IMR-90 (cell line): ENCODE results near the gene DHX29. TPM values are rescaled to one million over a fixed set of nuclear protein-coding genes. Genes with fewer than 3 reads are reported as not detected.

Source experiments
- ATAC-seq: fragments of 200-7000 bp; cut with Tn5 transposase; 2 replicates; pipeline ENCODE4 v1.9.1; 2020; ENCODE audit warnings: low read depth, mild to moderate bottlenecking, moderate library complexity
- BruUV-seq: library from RNA; stranded (reverse); fragments of 400-500 nt; replicated peaks from 2 replicates; lab custom pipeline; 2021; lab: Mats Ljungman, UMichigan
- CTCF ChIA-PET: fragments of 300-600 bp; formaldehyde crosslinking; extraction: SDS; loops from one replicate; lab custom pipeline; 2021; ENCODE audit warnings: antibody characterized with exemption; lab: Yijun Ruan, JAX
- POLR2A ChIA-PET: fragments of 300-600 bp; sonication (Branson Sonifier 250); formaldehyde crosslinking; loops from one replicate; lab custom pipeline; 2022; ENCODE audit warnings: antibody characterized with exemption; ENCODE audit not compliant: unreplicated experiment; lab: Charles Lee
- DNase-seq: peaks from one replicate; pipeline ENCODE4 v3.0.0; 2013
- H2AFZ ChIP-seq: replicated peaks from 2 replicates; pipeline ENCODE3; 2013; ENCODE audit warnings: low read length, mild to moderate bottlenecking; ENCODE audit not compliant: poor library complexity
- H2AK5ac ChIP-seq: 2 replicates; pipeline ENCODE4 v1.6.1; 2013; ENCODE audit warnings: low read depth, low read length, inconsistent platforms
- H2AK9ac ChIP-seq: replicated peaks from 2 replicates; pipeline ENCODE3; 2013; ENCODE audit warnings: mild to moderate bottlenecking, low read depth, low read length, moderate library complexity; ENCODE audit not compliant: poor library complexity
- H2BK120ac ChIP-seq: 2 replicates; pipeline ENCODE4 v1.6.1; 2013; ENCODE audit warnings: low read depth, low read length, inconsistent platforms
- H2BK15ac ChIP-seq: 3 replicates; pipeline ENCODE4 v1.6.1; 2013; ENCODE audit warnings: low read depth, low read length, inconsistent platforms
- H2BK20ac ChIP-seq: 2 replicates; pipeline ENCODE4 v1.6.1; 2013; ENCODE audit warnings: low read depth, mild to moderate bottlenecking, inconsistent platforms, low read length, moderate library complexity
- H2BK5ac ChIP-seq: 2 replicates; pipeline ENCODE4 v1.6.1; 2013; ENCODE audit warnings: mild to moderate bottlenecking, low read depth, low read length, inconsistent platforms; ENCODE audit not compliant: poor library complexity, severe bottlenecking
- H3K14ac ChIP-seq: replicated peaks from 2 replicates; pipeline ENCODE4 v1.6.1; 2013; ENCODE audit warnings: low read depth, low read length, inconsistent platforms
- H3K18ac ChIP-seq: 2 replicates; pipeline ENCODE4 v1.6.1; 2013; ENCODE audit warnings: low read depth, low read length, control low read depth
- H3K23ac ChIP-seq: 2 replicates; pipeline ENCODE4 v1.6.1; 2013; ENCODE audit warnings: low read depth, low read length, inconsistent platforms
- H3K27ac ChIP-seq: 2 replicates; pipeline ENCODE4 v1.5.1; 2013; ENCODE audit warnings: mild to moderate bottlenecking, control low read depth, low read length; ENCODE audit not compliant: insufficient read depth
- H3K27me3 ChIP-seq: 2 replicates; pipeline ENCODE4 v1.6.1; 2013; ENCODE audit warnings: low read length; ENCODE audit not compliant: control insufficient read depth, insufficient read depth
- H3K36me3 ChIP-seq: 2 replicates; pipeline ENCODE4 v1.6.1; 2013; ENCODE audit warnings: low read length, mixed read lengths; ENCODE audit not compliant: control insufficient read depth, insufficient read depth
- H3K4ac ChIP-seq: 2 replicates; pipeline ENCODE4 v1.6.1; 2013; ENCODE audit warnings: low read depth, low read length, inconsistent platforms
- H3K4me1 ChIP-seq: 2 replicates; pipeline ENCODE4 v1.6.1; 2013; ENCODE audit warnings: low read length, mixed read lengths; ENCODE audit not compliant: control insufficient read depth, insufficient read depth
- H3K4me2 ChIP-seq: 2 replicates; pipeline ENCODE4 v1.6.1; 2013; ENCODE audit warnings: low read depth, mild to moderate bottlenecking, control low read depth, low read length, moderate library complexity
- H3K4me3 ChIP-seq: 2 replicates; pipeline ENCODE4 v1.5.1; 2013; ENCODE audit warnings: low read depth, mild to moderate bottlenecking, control low read depth, low read length, moderate library complexity; ENCODE audit not compliant: insufficient read depth
- H3K56ac ChIP-seq: 2 replicates; pipeline ENCODE4 v1.6.1; 2013; ENCODE audit warnings: low read length, inconsistent platforms; ENCODE audit not compliant: insufficient read depth; ENCODE audit errors: extremely low read depth
- H3K79me1 ChIP-seq, 2 experiments: 2 replicates each; pipeline ENCODE4 v1.6.1; 2013; ENCODE audit warnings: low read length in 2 of 2, inconsistent platforms in 1 of 2, low read depth in 1 of 2
- H3K9ac ChIP-seq: 2 replicates; pipeline ENCODE4 v1.6.1; 2013; ENCODE audit warnings: low read depth, low read length, control low read depth
- H3K9me1 ChIP-seq: 2 replicates; pipeline ENCODE4 v1.6.1; 2013; ENCODE audit warnings: low read length, inconsistent platforms; ENCODE audit not compliant: insufficient read depth
- H3K9me3 ChIP-seq: 2 replicates; pipeline ENCODE4 v1.6.1; 2013; ENCODE audit warnings: low read length; ENCODE audit not compliant: control insufficient read depth, insufficient read depth
- H4K20me1 ChIP-seq: 2 replicates; pipeline ENCODE4 v1.6.1; 2013; ENCODE audit warnings: low read length, inconsistent platforms; ENCODE audit not compliant: insufficient read depth
- H4K5ac ChIP-seq: 2 replicates; pipeline ENCODE4 v1.6.1; 2013; ENCODE audit warnings: mild to moderate bottlenecking, low read depth, low read length, control low read depth
- H4K8ac ChIP-seq, 2 experiments: 2 replicates each; pipeline ENCODE4 v1.6.1; 2013; ENCODE audit warnings: low read depth in 2 of 2, low read length in 2 of 2, control low read depth in 1 of 2, inconsistent platforms in 1 of 2
- H4K91ac ChIP-seq: 2 replicates; pipeline ENCODE4 v1.6.1; 2013; ENCODE audit warnings: low read depth, low read length, inconsistent platforms; ENCODE audit not compliant: insufficient read depth
- BHLHE40 ChIP-seq: fragments of 150-350 bp; IDR thresholded peaks from 2 replicates; pipeline ENCODE4 v1.6.1; 2016; ENCODE audit warnings: mild to moderate bottlenecking, low read depth, low read length
- CEBPB ChIP-seq: IDR thresholded peaks from 2 replicates; pipeline ENCODE4 v1.6.1; 2012; ENCODE audit warnings: low read depth, low read length, improper control_type of control experiment
- CHD1 ChIP-seq: IDR thresholded peaks from 2 replicates; pipeline ENCODE4 v1.6.1; 2012; ENCODE audit warnings: low read depth, low read length, improper control_type of control experiment
- CTCF ChIP-seq: conservative IDR thresholded peaks from 2 replicates; pipeline ENCODE4 v1.5.1; 2012; ENCODE audit warnings: mild to moderate bottlenecking, low read depth, low read length, improper control_type of control experiment
- MAFK ChIP-seq: IDR thresholded peaks from 2 replicates; pipeline ENCODE4 v1.6.1; 2012; ENCODE audit warnings: low read depth, low read length, improper control_type of control experiment
- NFE2L2 ChIP-seq: fragments of 150-350 bp; IDR thresholded peaks from 2 replicates; pipeline ENCODE4 v1.6.1; 2016; ENCODE audit warnings: low read depth, mild to moderate bottlenecking, low read length
- POLR2A ChIP-seq: IDR thresholded peaks from 2 replicates; pipeline ENCODE4 v1.6.1; 2012; ENCODE audit warnings: mild to moderate bottlenecking, low read depth, low read length
- RAD21 ChIP-seq: IDR thresholded peaks from 2 replicates; pipeline ENCODE4 v1.6.1; 2012; ENCODE audit warnings: low read length, improper control_type of control experiment
- RFX5 ChIP-seq: IDR thresholded peaks from 2 replicates; pipeline ENCODE4 v1.8.0; 2012; ENCODE audit warnings: low read depth, mild to moderate bottlenecking, low read length, moderate library complexity
- USF2 ChIP-seq: fragments of 150-350 bp; IDR thresholded peaks from 2 replicates; pipeline ENCODE4 v1.6.1; 2017; ENCODE audit warnings: mild to moderate bottlenecking, antibody characterized with exemption, low read length, low read depth
- WGBS, 2 experiments: methylation state at CpG; one replicate each; pipeline versions ENCODE4 v1.1.5 to v1.1.7; 2013; ENCODE audit warnings: missing lambda C conversion rate in 2 of 2; ENCODE audit not compliant: insufficient read length in 1 of 2; ENCODE audit errors: extremely low coverage in 2 of 2; 5-methylcytosine and 5-hydroxymethylcytosine counted together
- dilution Hi-C: fragments of 300-500 bp; cut with HindIII; formaldehyde crosslinking; loops from one replicate; pipeline ENCODE4 v1.14.3; 2018; ENCODE audit warnings: low sequenced_read_pairs; ENCODE audit not compliant: unreplicated experiment
- in situ Hi-C: fragments of 300-500 bp; cut with MboI; formaldehyde crosslinking; loops from 3 replicates; pipeline ENCODE4 v1.14.3; 2019; ENCODE audit warnings: low sequenced_read_pairs, inconsistent platforms, mixed read lengths
- intact Hi-C: fragments of 100-400 bp; cut with micrococcal nuclease; formaldehyde crosslinking; loops from 2 replicates; pipeline ENCODE4 v1.10.0; 2022
- polyA plus RNA-seq, 3 experiments: library from polyadenylated mRNA; depleted of rRNA; stranded (reverse); fragments of >200 nt; gene quantifications; 2 replicates each; pipeline ENCODE4 v1.2.3, GENCODE V29; 2012; ENCODE audit warnings: low replicate concordance in 1 of 3
- total RNA-seq: library from RNA; depleted of rRNA; stranded (reverse); fragments of >200 nt; gene quantifications from 2 replicates; pipeline ENCODE4 v1.2.3, GENCODE V29; 2012

Gene DHX29
- total and polyA plus RNA-seq, 2 of the 4 experiments (the other 2 are of a cell fraction) = 9.5 to 25.6 TPM

- peak; percentile 29; the same call in 1 of the 2 replicates for ATAC-seq
- no peaks in the 10 kb centered on the region for H3K4me1 ChIP-seq
- dilution Hi-C loops = no loop called here
- H3K23ac ChIP-seq = no peak overlapping the region
- H3K27ac ChIP-seq = no peak overlapping the region
- H4K20me1 ChIP-seq = peaks cover 15% of the 10 kb centered on the region
- no peaks in the 10 kb centered on the region for H3K27me3 ChIP-seq
- no TSS peak for BruUV-seq
- CTCF ChIA-PET = no interaction called here
- no peak overlapping the region for H4K8ac ChIP-seq
- H2AFZ ChIP-seq = no peak overlapping the region
- H3K9ac ChIP-seq = no peak overlapping the region
- no peaks in the 10 kb centered on the region; the same call in 1 of the 2 replicates for H3K9me3 ChIP-seq
- H3K18ac ChIP-seq = no peak overlapping the region
- H3K36me3 ChIP-seq = no peaks in the 10 kb centered on the region
- no peak overlapping the region for H4K5ac ChIP-seq
- no peak for DNase-seq
- H2AK9ac ChIP-seq = no peak overlapping the region
- POLR2A ChIA-PET = no interaction called here
- in situ Hi-C loops = no loop called here
- H3K4me2 ChIP-seq = no peak overlapping the region
- H3K56ac ChIP-seq = no peak overlapping the region
- no peak overlapping the region for H3K4ac ChIP-seq
- no peak overlapping the region for H4K91ac ChIP-seq
- no peaks in the 10 kb centered on the region for H3K9me1 ChIP-seq
- H3K4me3 ChIP-seq = no peak overlapping the region
- H2AK5ac ChIP-seq = no peak overlapping the region
- intact Hi-C loops = no loop called here
- H2BK120ac ChIP-seq = no peak overlapping the region
- TF ChIP-seq RFX5 = no peak
- no peak for TF ChIP-seq NFE2L2
- no peak for TF ChIP-seq MAFK
- no peak for TF ChIP-seq CEBPB
- TF ChIP-seq CHD1 = no peak
- no peak for TF ChIP-seq CTCF
- TF ChIP-seq USF2 = no peak
- TF ChIP-seq POLR2A = no peak
- no peak for TF ChIP-seq BHLHE40
- TF ChIP-seq RAD21 = no peak
- no peak overlapping the region for H3K14ac ChIP-seq
- no peak overlapping the region for H2BK15ac ChIP-seq
- H2BK20ac ChIP-seq = no peak overlapping the region
- H2BK5ac ChIP-seq = no peak overlapping the region
- H3K79me1 ChIP-seq = peaks cover 14 to 54% of the 10 kb centered on the region in 2 experiments
- no CpG with 5 or more reads among the region's 1 CpG for WGBS, 2 experiments
Observed at GRCh38 chr5:55319491-55319890, 12.0 kb upstream of the DHX29 start.
